Upper lobe of left lung (tissue), 6 donors: ENCODE data around the gene EIF1AD. TPM values are rescaled to one million over a fixed set of nuclear protein-coding genes. Genes with fewer than 3 reads are reported as not detected.
A peak's percentile ranks its signal among the peaks of the same experiment; 100 is the strongest.

ENCODE experiments used
- ATAC-seq, 2 donors: fragments of 200-7000 bp; cut with Tn5 transposase; one replicate each; pipeline ENCODE4 v1.9.1; 2022; ENCODE audit warnings: mild to moderate bottlenecking in 2 of 2, moderate library complexity in 2 of 2; ENCODE audit not compliant: low FRiP score in 2 of 2
- DNase-seq, 2 donors: peaks; one replicate each; pipeline ENCODE4 v3.0.0-alpha.2; 2019 to 2020
- H3K27ac ChIP-seq, 4 donors: fragments of 200-600 bp; sonication (generic); one replicate each; pipeline ENCODE4 v1.5.1; 2016 to 2019
- H3K27me3 ChIP-seq, 4 donors: fragments of 200-600 bp; sonication (generic); one replicate each; pipeline ENCODE4 v1.5.1; 2017 to 2019
- H3K36me3 ChIP-seq, 4 donors: fragments of 200-600 bp; sonication (generic); one replicate each; pipeline ENCODE4 v1.5.1; 2016 to 2019
- H3K4me1 ChIP-seq, 4 donors: fragments of 200-600 bp; sonication (generic); one replicate each; pipeline ENCODE4 v1.5.1; 2018 to 2019
- H3K4me3 ChIP-seq, 4 donors: fragments of 200-600 bp; sonication (generic); one replicate each; pipeline ENCODE4 v1.5.1; 2017 to 2019; ENCODE audit warnings: mild to moderate bottlenecking in 2 of 4, moderate library complexity in 1 of 4
- H3K9me3 ChIP-seq, 4 donors: fragments of 200-600 bp; sonication (generic); one replicate each; pipeline ENCODE4 v1.5.1; 2018 to 2019
- CTCF ChIP-seq, 6 experiments: fragments of 450-650 bp in 4 of 6; fragments of 200-600 bp in 2 of 6; sonication (generic) in 2 of 6; IDR thresholded peaks; one replicate each; pipeline ENCODE4 v1.5.1; 2016 to 2019; ENCODE audit warnings: antibody characterized with exemption in 6 of 6
- EP300 ChIP-seq, 4 donors: sonication (generic); formaldehyde crosslinking; IDR thresholded peaks; one replicate each; pipeline ENCODE4 v1.5.1; 2017; ENCODE audit warnings: antibody characterized with exemption in 4 of 4, control low read depth in 2 of 4
- POLR2A ChIP-seq, 4 donors: fragments of 450-650 bp; IDR thresholded peaks; one replicate each; pipeline ENCODE4 v1.5.1; 2016 to 2017; ENCODE audit warnings: antibody characterized with exemption in 4 of 4, mild to moderate bottlenecking in 2 of 4
- POLR2AphosphoS5 ChIP-seq, 2 donors: sonication (generic); formaldehyde crosslinking; IDR thresholded peaks; one replicate each; pipeline ENCODE4 v1.5.1; 2017; ENCODE audit warnings: antibody characterized with exemption in 2 of 2
- WGBS, 2 donors: methylation state at CpG; one replicate each; pipeline ENCODE4 v1.1.5; 2017 to 2018; 5-methylcytosine and 5-hydroxymethylcytosine counted together
- total RNA-seq, 6 donors: library from RNA; depleted of rRNA in 4 of 6; stranded (reverse); fragments of >200 nt in 4 of 6; gene quantifications; one replicate each; pipeline versions ENCODE4 v1.1.0 to v1.2.1, GENCODE V29; 2016 to 2021
- donor health status: DM: no; HTN: no; CAD: no; lungs with moderate emphysema.
- donor health status: DM: no; HTN: yes; CAD: no; lungs with severe emphysema.

The EIF1AD gene
- total RNA-seq, 6 donors from 2014 or later = 22.8 to 37.4 (median 30.1) TPM

DNA sequence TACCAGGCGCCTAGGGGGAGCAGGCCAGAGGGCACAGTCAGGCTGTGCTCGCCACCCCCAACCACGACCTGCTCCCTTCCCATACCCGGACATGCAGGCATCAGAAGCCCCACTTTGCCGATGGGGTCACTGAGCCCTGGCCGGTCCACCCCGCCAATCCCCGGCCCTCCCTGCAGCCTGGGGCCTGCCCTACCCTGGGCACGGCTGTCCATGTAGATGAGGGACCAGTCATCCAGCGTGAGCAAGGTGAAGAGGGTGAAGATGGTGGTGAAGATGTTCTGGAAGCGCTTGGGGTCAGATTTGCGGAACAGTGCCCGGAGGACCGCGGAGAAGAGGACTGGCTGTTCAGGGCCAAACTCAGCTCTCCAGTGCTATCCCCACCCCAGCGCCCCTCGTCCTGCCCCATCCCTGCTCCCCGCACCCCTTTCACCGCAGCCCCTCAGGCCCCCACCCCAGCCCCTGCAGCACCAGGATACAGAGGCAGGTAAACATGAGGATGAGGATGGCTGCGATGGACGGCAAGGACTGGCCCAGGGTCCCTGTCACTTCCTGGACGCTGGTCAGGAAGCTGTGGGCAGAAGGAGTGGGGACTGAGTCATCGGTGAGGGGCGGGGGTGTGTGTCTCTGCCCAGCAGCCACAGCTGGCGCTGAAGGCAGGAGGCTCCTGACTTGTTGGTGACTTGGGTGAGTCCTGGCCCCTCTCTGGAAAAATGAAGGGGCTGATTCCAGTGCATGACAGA is 18.8 kb upstream of the EIF1AD start:
- DNase-seq (peak; percentile 48 to 79), ATAC-seq (peak; percentile 58 to 67)
- Histone ChIP-seq H3K4me1 (peaks cover 14 to 25% (median 20%) of the 10 kb centered on the region in 4 donors), H3K4me3 (peak overlapping the region in 2 of 4 donors; percentile 5 to 25), H3K27me3 (no peaks in the 10 kb centered on the region), H3K27ac (peak overlapping the region in 2 of 4 donors; percentile 56 to 58), H3K36me3 (no peaks in the 10 kb centered on the region), H3K9me3 (no peaks in the 10 kb centered on the region)
- TF ChIP-seq EP300 (IDR thresholded peaks at IDR 0.05) (no peak), POLR2AphosphoS5 (IDR thresholded peaks at IDR 0.05) (peak in 1 of 2 donors; percentile 38)
- 70 to 81% methylated on average over 17 to 24 of the region's 25 CpGs for WGBS, 2 donors

DNA sequence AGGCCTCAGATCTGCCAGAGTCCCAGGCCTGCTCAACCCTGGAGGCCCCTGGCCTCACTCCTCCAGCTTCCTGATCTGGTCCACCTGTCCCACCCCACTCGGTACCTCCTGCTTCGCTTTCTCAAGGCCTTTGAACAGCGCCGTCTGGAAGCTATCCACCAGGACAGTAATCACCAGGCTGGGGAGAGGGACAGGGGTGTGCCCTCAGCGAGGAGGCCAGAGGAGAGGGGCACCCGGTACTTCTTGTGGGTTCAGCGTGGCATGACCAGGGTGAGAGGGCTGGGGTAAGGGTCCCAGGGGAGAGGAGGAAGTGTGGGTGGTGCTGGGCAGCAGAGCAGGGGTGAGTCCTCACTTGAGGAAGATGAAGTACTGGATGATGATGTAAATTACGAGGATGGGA is 18.3 kb upstream of the EIF1AD start:
- Histone ChIP-seq H3K27me3 (no peaks in the 10 kb centered on the region), H3K36me3 (no peaks in the 10 kb centered on the region), H3K27ac (no peak overlapping the region), H3K9me3 (no peaks in the 10 kb centered on the region), H3K4me3 (peak overlapping the region in 1 of 4 donors; percentile 25), H3K4me1 (peaks cover 14 to 28% (median 21%) of the 10 kb centered on the region in 4 donors)
- WGBS, 2 donors = 56 to 81% methylated on average over 4 to 8 of the region's 8 CpGs
- DNase-seq (no peak), ATAC-seq (peak in 1 of 2 donors; percentile 24)
- TF ChIP-seq POLR2A (IDR thresholded peaks at IDR 0.05) = no peak
- no peak for TF ChIP-seq EP300 (IDR thresholded peaks at IDR 0.05)
- no peak for TF ChIP-seq POLR2AphosphoS5 (IDR thresholded peaks at IDR 0.05)
- TF ChIP-seq CTCF (IDR thresholded peaks at IDR 0.05) = no peak

DNA sequence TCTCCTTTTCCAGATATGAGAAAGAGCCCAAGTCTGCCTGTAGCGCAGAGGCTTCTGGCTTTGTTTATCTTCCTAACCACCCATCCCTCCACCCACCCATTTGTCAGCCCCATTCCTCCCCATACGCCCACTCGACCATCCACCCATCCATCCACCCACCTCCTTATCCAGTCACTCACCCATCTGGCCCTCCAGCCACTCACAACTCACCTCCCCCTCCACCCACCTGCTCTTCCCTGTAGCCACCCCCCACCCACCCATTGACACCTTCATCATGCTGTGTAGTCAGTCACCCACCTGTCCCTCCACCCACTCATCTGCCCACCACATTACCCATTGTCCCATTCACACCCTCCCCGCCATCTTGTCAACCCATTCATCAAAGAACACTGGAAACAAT is 15.4 kb upstream of the EIF1AD start:
- WGBS, 2 donors = 83 to 86% methylated on average over 4 of the region's 4 CpGs
- DNase-seq (no peak), ATAC-seq (no peak)
- no peak for TF ChIP-seq POLR2AphosphoS5 (IDR thresholded peaks at IDR 0.05)
- TF ChIP-seq EP300 (IDR thresholded peaks at IDR 0.05) = no peak
- TF ChIP-seq CTCF (IDR thresholded peaks at IDR 0.05) = no peak
- no peak for TF ChIP-seq POLR2A (IDR thresholded peaks at IDR 0.05)
- Histone ChIP-seq H3K9me3 (no peaks in the 10 kb centered on the region), H3K4me3 (no peak overlapping the region), H3K4me1 (peaks cover 8 to 36% (median 24%) of the 10 kb centered on the region in 4 donors), H3K36me3 (no peaks in the 10 kb centered on the region), H3K27me3 (peaks cover 0 to under 1% (median under 1%) of the 10 kb centered on the region in 4 donors), H3K27ac (no peak overlapping the region)

- no peaks in the 10 kb centered on the region for H3K9me3 ChIP-seq
- H3K4me3 ChIP-seq = no peak overlapping the region
- H3K36me3 ChIP-seq = no peaks in the 10 kb centered on the region
- WGBS, 2 donors = 91% methylated on average over 6 to 9 of the region's 10 CpGs
- DNase-seq = no peak
- no peak overlapping the region for H3K27ac ChIP-seq
- H3K4me1 ChIP-seq = peaks cover 10 to 36% (median 23%) of the 10 kb centered on the region in 4 donors
- peaks cover 0 to 6% (median 3%) of the 10 kb centered on the region in 4 donors for H3K27me3 ChIP-seq
- TF ChIP-seq EP300 (IDR thresholded peaks at IDR 0.05) (no peak), POLR2AphosphoS5 (IDR thresholded peaks at IDR 0.05) (no peak), CTCF (IDR thresholded peaks at IDR 0.05) (no peak), POLR2A (IDR thresholded peaks at IDR 0.05) (no peak)
- no peak for ATAC-seq
Measured at GRCh38 chr11:66016793-66017177, 14.8 kb upstream of the EIF1AD start.

- Histone ChIP-seq H3K27me3 (peaks cover 0 to 12% (median 5%) of the 10 kb centered on the region in 4 donors), H3K36me3 (no peaks in the 10 kb centered on the region), H3K9me3 (no peaks in the 10 kb centered on the region), H3K4me1 (peaks cover 9 to 35% (median 20%) of the 10 kb centered on the region in 4 donors), H3K27ac (peak overlapping the region in 2 of 4 donors; percentile 52 to 72), H3K4me3 (no peak overlapping the region)
- TF ChIP-seq POLR2AphosphoS5 (IDR thresholded peaks at IDR 0.05) (no peak), POLR2A (IDR thresholded peaks at IDR 0.05) (no peak), EP300 (IDR thresholded peaks at IDR 0.05) (no peak), CTCF (IDR thresholded peaks at IDR 0.05) (no peak)
- ATAC-seq (no peak), DNase-seq (no peak)
- WGBS, 2 donors = 89 to 90% methylated on average over 13 to 17 of the region's 18 CpGs
Measured at GRCh38 chr11:66015936-66016792, 14.2 kb upstream of the EIF1AD start.
